ENCODE data around the gene SMARCD3. TPM values are rescaled to one million over a fixed set of nuclear protein-coding genes. Genes with fewer than 3 reads are reported as not detected.

Gene SMARCD3
- total and polyA plus RNA-seq, 2 experiments from 2014 or later = 3.3 to 4.0 TPM

GRCh38 chr7:151229249-151229648 is 19.2 kb downstream of the SMARCD3 start:
- Histone ChIP-seq H3K27me3 (ENCODE audit: insufficient read depth) (no peaks in the 10 kb centered on the region), H3K9me2 (ENCODE audit: insufficient read depth) (no peaks in the 10 kb centered on the region), H3K4me3 (no peak overlapping the region), H3F3A (replicated peaks; ENCODE audit: low read depth) (peaks cover 9% of the 10 kb centered on the region), H2AFZ (no peak overlapping the region), H3K4me2 (no peak overlapping the region), H3K36me3 (ENCODE audit: insufficient read depth) (no peaks in the 10 kb centered on the region; the same call in 1 of the 2 replicates), H3K4me1 (ENCODE audit: insufficient read depth) (peaks cover 20% of the 10 kb centered on the region), H3K27ac (ENCODE audit: low read depth) (no peak overlapping the region), H3K79me2 (replicated peaks; ENCODE audit: insufficient read depth) (peaks cover 32% of the 10 kb centered on the region), H4K20me1 (replicated peaks; ENCODE audit: insufficient read depth) (peaks cover 17% of the 10 kb centered on the region; the same call in 1 of the 2 replicates)
- no peak overlapping the region for H3K4me3 Mint-ChIP-seq
- H3K27ac Mint-ChIP-seq = no peak overlapping the region
- DNase-seq (ENCODE audit: low spot score) (no peak), ATAC-seq (no peak)
- H3K4me1 Mint-ChIP-seq = peaks cover 36% of the 10 kb centered on the region
- TF ChIP-seq EZH2 (IDR thresholded peaks at IDR 0.05; ENCODE audit: low read depth, unreplicated experiment) = no peak
- TF ChIP-seq JUNB (IDR thresholded peaks at IDR 0.05; ENCODE audit: unreplicated experiment) = no peak
- TF ChIP-seq, protein P1, sequence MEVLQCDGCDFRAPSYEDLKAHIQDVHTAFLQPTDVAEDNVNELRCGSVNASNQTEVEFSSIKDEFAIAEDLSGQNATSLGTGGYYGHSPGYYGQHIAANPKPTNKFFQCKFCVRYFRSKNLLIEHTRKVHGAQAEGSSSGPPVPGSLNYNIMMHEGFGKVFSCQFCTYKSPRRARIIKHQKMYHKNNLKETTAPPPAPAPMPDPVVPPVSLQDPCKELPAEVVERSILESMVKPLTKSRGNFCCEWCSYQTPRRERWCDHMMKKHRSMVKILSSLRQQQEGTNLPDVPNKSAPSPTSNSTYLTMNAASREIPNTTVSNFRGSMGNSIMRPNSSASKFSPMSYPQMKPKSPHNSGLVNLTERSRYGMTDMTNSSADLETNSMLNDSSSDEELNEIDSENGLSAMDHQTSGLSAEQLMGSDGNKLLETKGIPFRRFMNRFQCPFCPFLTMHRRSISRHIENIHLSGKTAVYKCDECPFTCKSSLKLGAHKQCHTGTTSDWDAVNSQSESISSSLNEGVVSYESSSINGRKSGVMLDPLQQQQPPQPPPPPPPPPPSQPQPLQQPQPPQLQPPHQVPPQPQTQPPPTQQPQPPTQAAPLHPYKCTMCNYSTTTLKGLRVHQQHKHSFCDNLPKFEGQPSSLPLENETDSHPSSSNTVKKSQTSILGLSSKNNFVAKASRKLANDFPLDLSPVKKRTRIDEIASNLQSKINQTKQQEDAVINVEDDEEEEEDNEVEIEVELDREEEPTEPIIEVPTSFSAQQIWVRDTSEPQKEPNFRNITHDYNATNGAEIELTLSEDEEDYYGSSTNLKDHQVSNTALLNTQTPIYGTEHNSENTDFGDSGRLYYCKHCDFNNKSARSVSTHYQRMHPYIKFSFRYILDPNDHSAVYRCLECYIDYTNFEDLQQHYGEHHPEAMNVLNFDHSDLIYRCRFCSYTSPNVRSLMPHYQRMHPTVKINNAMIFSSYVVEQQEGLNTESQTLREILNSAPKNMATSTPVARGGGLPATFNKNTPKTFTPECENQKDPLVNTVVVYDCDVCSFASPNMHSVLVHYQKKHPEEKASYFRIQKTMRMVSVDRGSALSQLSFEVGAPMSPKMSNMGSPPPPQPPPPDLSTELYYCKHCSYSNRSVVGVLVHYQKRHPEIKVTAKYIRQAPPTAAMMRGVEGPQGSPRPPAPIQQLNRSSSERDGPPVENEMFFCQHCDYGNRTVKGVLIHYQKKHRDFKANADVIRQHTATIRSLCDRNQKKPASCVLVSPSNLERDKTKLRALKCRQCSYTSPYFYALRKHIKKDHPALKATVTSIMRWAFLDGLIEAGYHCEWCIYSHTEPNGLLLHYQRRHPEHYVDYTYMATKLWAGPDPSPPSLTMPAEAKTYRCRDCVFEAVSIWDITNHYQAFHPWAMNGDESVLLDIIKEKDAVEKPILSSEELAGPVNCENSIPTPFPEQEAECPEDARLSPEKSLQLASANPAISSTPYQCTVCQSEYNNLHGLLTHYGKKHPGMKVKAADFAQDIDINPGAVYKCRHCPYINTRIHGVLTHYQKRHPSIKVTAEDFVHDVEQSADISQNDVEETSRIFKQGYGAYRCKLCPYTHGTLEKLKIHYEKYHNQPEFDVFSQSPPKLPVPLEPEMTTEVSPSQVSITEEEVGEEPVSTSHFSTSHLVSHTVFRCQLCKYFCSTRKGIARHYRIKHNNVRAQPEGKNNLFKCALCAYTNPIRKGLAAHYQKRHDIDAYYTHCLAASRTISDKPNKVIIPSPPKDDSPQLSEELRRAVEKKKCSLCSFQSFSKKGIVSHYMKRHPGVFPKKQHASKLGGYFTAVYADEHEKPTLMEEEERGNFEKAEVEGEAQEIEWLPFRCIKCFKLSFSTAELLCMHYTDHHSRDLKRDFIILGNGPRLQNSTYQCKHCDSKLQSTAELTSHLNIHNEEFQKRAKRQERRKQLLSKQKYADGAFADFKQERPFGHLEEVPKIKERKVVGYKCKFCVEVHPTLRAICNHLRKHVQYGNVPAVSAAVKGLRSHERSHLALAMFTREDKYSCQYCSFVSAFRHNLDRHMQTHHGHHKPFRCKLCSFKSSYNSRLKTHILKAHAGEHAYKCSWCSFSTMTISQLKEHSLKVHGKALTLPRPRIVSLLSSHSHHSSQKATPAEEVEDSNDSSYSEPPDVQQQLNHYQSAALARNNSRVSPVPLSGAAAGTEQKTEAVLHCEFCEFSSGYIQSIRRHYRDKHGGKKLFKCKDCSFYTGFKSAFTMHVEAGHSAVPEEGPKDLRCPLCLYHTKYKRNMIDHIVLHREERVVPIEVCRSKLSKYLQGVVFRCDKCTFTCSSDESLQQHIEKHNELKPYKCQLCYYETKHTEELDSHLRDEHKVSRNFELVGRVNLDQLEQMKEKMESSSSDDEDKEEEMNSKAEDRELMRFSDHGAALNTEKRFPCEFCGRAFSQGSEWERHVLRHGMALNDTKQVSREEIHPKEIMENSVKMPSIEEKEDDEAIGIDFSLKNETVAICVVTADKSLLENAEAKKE (CRISPR knock-in tag; IDR thresholded peaks at IDR 0.05) = no peak
- TF ChIP-seq NANOG (IDR thresholded peaks at IDR 0.05; ENCODE audit: borderline replicate concordance) = no peak
- no peak for TF ChIP-seq CREB1 (CRISPR knock-in tag; IDR thresholded peaks at IDR 0.05; ENCODE audit: low read depth)
- no peak for TF ChIP-seq POLR2AphosphoS5 (IDR thresholded peaks at IDR 0.05; ENCODE audit: low read depth)
- TF ChIP-seq STAT1 (IDR thresholded peaks at IDR 0.05; ENCODE audit: unreplicated experiment) = no peak
- TF ChIP-seq, protein P2, sequence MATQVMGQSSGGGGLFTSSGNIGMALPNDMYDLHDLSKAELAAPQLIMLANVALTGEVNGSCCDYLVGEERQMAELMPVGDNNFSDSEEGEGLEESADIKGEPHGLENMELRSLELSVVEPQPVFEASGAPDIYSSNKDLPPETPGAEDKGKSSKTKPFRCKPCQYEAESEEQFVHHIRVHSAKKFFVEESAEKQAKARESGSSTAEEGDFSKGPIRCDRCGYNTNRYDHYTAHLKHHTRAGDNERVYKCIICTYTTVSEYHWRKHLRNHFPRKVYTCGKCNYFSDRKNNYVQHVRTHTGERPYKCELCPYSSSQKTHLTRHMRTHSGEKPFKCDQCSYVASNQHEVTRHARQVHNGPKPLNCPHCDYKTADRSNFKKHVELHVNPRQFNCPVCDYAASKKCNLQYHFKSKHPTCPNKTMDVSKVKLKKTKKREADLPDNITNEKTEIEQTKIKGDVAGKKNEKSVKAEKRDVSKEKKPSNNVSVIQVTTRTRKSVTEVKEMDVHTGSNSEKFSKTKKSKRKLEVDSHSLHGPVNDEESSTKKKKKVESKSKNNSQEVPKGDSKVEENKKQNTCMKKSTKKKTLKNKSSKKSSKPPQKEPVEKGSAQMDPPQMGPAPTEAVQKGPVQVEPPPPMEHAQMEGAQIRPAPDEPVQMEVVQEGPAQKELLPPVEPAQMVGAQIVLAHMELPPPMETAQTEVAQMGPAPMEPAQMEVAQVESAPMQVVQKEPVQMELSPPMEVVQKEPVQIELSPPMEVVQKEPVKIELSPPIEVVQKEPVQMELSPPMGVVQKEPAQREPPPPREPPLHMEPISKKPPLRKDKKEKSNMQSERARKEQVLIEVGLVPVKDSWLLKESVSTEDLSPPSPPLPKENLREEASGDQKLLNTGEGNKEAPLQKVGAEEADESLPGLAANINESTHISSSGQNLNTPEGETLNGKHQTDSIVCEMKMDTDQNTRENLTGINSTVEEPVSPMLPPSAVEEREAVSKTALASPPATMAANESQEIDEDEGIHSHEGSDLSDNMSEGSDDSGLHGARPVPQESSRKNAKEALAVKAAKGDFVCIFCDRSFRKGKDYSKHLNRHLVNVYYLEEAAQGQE (IDR thresholded peaks at IDR 0.05; ENCODE audit: unreplicated experiment) = no peak
- H3K9me3 Mint-ChIP-seq = no peaks in the 10 kb centered on the region
- H3K27me3 Mint-ChIP-seq (ENCODE audit: insufficient read depth, low read depth, poor library complexity) = peaks cover 15% of the 10 kb centered on the region
- H3K36me3 Mint-ChIP-seq (ENCODE audit: low read depth) = peaks cover 28% of the 10 kb centered on the region

Data from GM23338 (cell line).